HG03520 (cell line): ENCODE data around the gene NUBPL.
"Not testable (repeated sequence)": the region's sequence is repeated elsewhere in the genome, so short reads cannot be mapped to it uniquely, and the experiment has no call there.

Experiments
- ATAC-seq: cut with Tn5 transposase; IDR thresholded peaks from one replicate; pipeline ENCODE4 v1.9.1; 2021; ENCODE audit warnings: mild to moderate bottlenecking, moderate library complexity; ENCODE audit not compliant: unreplicated experiment

The NUBPL gene

GRCh38 chr14:31668348-31668747 lies 107.1 kb downstream of the NUBPL start:
- ATAC-seq: no peak

GRCh38 chr14:31672709-31673108 lies 111.5 kb downstream of the NUBPL start:
- ATAC-seq: no peak

DNA sequence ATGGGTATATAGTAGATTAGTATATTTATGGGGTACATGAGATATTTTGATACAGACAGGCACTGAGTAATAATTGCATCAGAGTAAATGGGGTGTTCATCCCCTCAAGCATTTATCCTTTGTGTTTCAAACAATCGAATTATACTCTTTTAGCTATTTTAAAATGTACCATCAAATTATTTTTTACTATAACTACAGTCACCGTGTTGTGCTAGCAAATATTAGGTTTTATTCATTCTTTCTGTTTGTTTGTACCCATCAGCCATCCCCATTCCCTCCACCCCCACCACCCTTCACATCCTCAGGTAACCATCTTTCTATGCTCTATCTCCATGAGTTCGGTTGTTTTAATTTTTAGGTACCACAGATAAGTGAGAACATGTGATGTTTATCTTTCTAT lies 115.8 kb downstream of the NUBPL start:
- no peak for ATAC-seq

GRCh38 chr14:31677630-31678029 lies 116.4 kb downstream of the NUBPL start:
- ATAC-seq: no peak

DNA sequence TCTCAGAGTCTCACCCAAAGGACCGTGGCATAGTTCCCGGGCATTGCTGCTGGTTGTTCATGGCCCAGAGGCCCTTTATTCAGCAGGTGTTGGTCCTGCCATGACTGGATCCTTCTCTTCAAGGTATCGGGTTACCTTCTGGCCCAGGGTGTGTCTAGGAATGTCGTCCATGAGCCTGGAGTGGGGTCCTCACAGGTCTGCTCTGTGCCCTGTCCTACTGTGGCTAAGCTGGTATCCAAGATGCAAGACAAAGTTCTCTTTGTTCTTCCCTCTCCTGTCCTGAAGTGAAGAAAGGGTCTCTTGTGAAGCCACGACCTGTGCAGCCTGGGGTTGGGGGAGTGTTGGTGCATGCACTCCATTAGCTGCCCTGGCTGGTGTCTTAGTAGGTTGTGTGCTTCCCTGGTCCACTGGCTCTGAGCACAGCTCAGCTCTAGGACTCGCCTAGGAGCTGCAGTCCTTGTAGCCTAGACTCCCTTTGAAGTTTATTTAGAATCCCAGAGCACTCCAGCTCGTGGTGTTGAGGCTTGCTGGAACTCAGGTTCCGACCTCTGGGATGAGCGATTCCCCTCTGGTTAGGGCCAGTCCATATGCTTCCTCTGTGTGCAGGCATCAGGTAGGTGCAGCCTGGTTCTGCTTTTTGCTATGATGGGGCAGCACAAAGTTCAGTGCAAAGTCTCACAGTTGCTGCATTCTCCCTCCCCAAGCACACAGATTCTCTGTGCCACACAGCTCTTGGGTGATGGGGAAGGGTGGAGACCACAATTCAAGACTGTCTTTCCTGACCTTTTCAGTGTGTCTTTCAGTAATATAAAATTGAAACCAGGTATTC lies 117.4 kb downstream of the NUBPL start:
- ATAC-seq: no peak

- ATAC-seq: no peak
These were observed 121.6 kb downstream of the NUBPL start for GRCh38 chr14:31682768-31683167.

- ATAC-seq: no peak
These were observed 126.5 kb downstream of the NUBPL start for GRCh38 chr14:31687726-31688125.

- no peak for ATAC-seq
These were observed 128.9 kb downstream of the NUBPL start for GRCh38 chr14:31690056-31690455.

GRCh38 chr14:31692376-31692781 lies 131.2 kb downstream of the NUBPL start:
- ATAC-seq: no peak

- no peak for ATAC-seq
These were observed 135.2 kb downstream of the NUBPL start for GRCh38 chr14:31696378-31696777.

GRCh38 chr14:31699809-31700208 lies 138.6 kb downstream of the NUBPL start:
- ATAC-seq: no peak

DNA sequence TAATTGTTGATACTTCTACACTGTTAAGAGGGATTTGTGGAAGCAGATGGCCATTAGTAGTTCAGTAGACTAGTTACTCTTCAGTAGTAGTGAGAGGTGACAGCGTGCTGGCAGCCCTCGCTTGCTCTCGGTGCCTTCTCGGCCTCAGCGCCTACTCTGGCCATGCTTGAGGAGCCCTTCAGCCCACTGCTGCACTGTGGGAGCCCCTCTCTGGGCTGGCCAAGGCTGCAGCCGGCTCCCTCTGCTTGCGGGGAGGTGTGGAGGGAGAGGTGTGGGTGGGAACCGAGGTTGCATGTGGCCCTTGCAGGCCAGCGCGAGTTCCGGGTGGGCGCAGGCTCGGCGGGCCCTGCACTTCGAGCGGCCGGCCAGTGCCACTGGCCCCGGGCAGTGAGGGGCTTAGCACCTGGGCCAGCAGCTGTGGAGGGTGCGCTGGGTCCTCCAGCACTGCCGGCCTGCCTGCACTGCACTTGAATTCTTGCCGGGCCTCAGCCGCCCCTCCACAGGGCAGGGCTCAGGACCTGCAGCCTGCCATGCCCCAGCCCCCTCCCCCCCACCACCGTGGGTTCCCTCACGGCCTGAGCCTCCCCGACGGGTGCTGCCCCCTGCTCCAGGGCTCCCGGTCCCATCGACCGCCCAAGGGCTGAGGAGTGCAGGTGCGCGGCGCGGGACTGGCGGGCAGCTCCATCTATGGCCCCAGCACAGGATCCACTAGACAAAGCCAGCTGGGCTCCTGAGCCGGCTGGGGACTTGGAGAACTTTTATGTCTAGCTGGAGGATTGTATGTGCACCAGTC lies 139.3 kb downstream of the NUBPL start:
- no peak for ATAC-seq

GRCh38 chr14:31702130-31702529 lies 140.9 kb downstream of the NUBPL start:
- no peak for ATAC-seq

DNA sequence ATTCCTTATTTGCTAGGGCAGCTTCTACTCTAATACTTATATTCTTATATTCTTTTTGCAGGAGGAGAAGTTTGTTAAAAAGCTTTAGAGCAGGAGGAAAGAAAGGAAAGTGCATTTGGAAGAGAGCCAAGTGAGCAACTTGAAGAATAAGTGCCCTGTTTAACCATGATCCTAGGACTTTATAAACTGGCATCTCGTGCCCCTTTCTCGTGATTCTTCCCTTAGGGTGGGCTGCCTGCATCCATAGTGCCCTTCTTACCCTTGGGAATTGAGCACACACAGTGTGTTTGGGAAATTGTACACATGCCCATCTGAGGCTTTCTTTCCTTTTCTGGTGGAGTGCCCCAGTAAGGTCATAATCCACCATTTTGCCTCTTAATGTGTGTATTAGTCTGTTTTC lies 141.9 kb downstream of the NUBPL start:
- no peak for ATAC-seq

DNA sequence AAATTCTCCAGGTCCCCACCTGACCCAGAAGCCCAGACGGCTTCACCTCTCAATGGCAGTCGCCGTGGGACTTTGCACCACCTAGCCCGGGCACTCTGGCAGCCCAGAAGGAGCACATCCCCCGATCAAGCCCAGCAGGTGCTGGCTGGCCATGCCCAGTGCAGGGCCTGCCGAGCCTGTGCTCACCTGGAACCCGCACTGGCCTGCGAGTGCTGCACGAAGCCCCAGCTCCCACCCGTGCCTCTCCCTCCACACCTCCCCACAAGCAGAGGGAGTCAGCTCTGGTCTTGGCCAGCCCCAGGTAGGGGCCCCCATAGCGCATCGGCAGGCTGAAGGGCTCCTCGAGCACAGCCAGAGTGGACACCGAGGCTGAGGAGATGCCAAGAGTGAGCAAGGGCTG lies 144.5 kb downstream of the NUBPL start:
- ATAC-seq: no peak

GRCh38 chr14:31708661-31709060 lies 147.5 kb downstream of the NUBPL start:
- ATAC-seq: not testable (repeated sequence)

DNA sequence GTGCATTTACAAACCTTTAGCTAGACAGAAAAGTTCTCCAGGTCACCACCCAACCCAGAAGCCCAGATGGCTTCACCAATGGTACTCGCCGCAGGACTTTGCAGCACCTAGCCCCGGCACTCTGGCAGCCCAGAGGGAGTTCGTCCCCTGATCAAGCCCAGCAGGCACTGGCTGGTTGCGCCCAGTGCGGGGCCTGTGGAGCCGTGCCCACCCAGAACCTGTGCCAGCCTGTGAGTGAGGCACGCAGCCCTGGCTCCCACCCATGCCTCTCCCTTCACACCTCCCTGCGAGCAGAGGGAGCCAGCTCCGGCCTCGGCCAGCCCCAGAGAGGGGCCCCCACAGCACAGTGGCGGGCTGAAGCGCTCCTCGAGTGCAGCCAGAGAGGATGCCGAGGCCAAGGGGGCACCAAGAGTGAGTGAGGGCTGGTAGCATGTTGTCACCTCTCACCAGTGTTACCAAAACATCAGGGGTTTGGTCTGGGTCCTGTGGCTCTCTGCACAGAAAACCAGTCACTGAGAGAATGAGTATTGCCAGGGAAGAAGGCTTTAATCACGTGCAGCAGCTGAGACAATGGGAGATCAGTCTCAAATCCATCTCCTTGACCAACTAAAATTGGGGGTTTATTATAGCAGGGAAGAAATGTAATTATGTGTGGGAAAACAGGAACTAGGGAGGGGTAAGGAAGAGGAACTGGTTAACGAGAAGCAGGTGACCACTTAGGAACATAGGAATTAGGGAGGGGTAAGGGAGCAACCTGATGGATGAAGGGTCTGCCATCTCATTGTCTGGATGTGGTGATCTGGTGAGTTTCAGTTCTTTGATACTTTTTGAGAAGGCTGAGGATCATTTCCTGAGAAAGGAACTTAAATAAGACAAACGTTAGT lies 151.3 kb downstream of the NUBPL start:
- no peak for ATAC-seq

- ATAC-seq: no peak
These were observed 155.0 kb downstream of the NUBPL start for GRCh38 chr14:31716208-31716607.

DNA sequence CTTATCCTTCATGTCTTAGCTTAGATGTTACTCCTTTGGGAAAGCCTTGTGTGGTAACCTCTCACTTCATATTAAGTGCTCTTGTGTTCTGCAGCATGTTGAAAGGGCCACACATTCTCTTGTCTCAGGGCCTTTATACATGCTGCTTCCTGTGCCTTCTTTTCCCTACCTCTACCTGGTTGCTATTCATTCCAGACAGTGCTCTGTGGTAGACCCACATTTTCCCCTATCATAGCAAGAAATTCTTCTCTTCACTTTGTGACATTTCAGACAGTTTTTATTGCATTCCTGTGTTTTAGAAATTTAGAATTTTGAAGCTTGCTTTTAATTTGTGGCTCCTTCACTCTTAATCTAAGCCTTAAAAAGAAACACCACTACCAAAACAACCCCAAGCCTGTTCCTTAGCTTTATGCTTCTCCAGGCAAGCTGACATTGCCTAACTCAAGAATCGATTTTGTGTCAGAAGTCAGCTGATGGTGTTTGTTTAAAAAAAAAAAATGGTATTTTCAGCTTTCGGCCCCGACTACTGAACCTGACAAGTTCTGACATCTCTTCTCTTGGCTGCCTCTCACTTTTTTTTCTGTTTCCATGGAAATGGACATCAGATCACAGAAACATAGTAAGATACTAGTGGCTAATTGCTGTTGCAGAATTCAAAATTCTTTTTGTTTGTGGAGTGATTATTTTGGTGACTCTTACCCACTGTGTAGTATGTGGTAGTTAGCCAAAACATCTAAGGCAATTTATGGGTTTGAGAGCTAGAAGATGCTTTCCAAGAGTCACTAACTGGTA lies 156.3 kb downstream of the NUBPL start:
- no peak for ATAC-seq

GRCh38 chr14:31718585-31718984 lies 157.4 kb downstream of the NUBPL start:
- ATAC-seq: no peak
